HG03442 (cell line): Measurements from ENCODE around the gene CASP2.
"Not testable (repeated sequence)": the region's sequence is repeated elsewhere in the genome, so short reads cannot be mapped to it uniquely, and the experiment has no call there.

Experiments
- ATAC-seq: cut with Tn5 transposase; IDR thresholded peaks from one replicate; pipeline ENCODE4 v1.9.1; 2021; ENCODE audit warnings: mild to moderate bottlenecking, moderate library complexity; ENCODE audit not compliant: unreplicated experiment

Gene CASP2

DNA sequence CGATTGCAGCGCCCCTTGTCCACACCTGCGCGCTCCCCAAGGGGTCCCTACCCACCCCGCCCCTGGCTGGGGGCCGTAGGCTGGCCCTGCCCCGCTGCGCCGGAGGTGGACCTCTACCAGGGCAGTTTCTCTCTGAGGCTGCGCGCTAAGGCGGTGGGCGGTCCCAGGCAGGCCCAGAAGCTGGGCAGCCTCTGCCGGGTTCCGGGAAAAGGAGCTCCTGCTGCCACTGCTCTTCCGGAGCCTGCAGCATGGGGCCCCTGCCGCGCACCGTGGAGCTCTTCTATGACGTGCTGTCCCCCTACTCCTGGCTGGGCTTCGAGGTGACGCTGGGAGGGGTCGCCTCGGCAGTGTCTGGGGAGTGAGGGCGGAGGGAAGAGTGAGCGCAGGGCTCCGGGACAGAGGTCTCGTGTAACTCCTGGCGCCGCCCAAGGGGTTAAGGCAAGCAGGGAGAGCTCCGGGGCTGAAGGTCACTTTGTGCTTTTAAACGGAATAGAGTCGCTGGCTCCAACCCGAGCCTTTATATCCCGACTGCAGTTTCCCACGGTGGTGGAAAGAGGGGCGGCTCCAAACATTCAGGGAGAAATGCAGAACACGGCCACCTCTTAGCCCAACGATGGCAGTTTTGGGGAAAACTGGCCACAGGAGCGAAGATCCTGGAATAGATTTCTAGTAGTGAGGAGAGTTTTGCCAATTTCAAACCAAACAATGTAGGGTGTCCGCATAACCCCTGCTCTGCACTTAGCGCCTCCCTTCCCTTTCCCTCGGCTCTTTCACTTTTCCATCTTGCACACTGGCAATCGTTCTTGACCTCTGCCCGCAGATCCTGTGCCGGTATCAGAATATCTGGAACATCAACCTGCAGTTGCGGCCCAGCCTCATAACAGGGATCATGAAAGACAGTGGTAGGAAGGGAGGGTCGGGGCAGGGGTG, 24.6 kb upstream of the CASP2 start, which contains the start of gene GSTK1:
Gene GSTK1 (plus strand): TSS at position 176 of the 930 bp plus-strand sequence. CDS start 73 bp downstream, at position 249.
- peak; percentile 96 for ATAC-seq

GRCh38 chr7:143264196-143264568, 24.0 kb upstream of the CASP2 start:
- ATAC-seq, result not testable (repeated sequence)

- ATAC-seq, result no peak
These were observed 23.0 kb upstream of the CASP2 start for GRCh38 chr7:143265017-143265693.

DNA sequence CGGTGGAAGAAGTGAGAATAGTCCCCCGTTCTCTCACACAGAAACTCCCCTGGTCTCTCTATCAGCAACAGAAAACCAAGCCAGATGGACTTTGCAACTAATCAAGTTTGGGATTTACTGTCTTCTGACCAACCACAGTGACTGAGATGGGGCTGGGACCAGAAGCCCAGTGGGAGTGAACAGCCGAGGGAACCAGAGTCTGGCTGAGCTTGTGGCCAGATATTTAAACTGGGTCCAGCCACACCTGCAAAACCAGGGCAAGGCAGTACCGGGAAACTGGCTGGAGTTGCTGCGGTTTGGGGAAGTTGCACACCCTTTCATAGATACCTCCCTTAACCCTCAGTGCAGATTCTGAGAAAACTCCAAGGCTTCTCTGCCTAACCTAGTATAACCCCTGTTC, 18.9 kb upstream of the CASP2 start:
- no peak for ATAC-seq

DNA sequence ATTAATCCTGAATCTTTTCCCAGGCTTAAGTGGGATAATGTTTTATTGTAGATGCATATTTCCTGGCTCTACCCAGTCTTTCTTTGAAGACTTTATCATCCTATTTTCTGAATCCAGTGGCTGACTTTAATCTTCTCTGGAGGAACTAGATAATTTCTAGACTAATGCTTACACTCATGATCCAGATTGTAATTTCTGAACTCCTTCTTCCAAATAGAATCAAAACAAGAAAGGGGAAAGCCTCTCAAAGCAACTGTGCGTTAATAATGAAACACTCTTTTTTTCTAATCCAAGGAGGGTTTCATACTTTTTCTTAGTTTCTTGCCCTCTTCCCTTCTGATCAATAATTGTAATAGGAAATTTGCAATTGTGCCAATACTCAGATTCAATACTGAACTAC, 16.9 kb upstream of the CASP2 start:
- ATAC-seq, result no peak

- ATAC-seq, result no peak
These were observed 15.3 kb upstream of the CASP2 start for GRCh38 chr7:143272871-143273270.

GRCh38 chr7:143279186-143280098, 8.7 kb upstream of the CASP2 start:
- ATAC-seq, result no peak

DNA sequence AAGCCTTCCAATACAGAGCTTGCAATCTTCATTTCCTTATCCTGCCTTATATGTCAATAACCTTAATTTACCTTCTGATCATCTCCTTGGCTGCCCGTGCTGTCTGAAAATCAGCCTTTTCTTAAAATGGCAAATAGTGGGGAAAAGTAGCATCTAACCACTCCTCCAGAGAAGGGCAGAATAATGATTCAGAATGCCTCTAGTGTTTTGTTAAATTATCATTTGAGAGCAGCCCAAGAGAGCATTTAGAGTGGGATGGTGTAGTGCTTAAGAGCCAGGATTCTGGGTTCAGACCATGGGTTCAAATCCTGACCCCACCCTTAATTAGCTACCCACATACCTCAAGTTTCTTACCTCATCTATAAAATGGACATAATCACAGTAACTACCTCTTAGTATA, 8.0 kb upstream of the CASP2 start:
- no peak for ATAC-seq

DNA sequence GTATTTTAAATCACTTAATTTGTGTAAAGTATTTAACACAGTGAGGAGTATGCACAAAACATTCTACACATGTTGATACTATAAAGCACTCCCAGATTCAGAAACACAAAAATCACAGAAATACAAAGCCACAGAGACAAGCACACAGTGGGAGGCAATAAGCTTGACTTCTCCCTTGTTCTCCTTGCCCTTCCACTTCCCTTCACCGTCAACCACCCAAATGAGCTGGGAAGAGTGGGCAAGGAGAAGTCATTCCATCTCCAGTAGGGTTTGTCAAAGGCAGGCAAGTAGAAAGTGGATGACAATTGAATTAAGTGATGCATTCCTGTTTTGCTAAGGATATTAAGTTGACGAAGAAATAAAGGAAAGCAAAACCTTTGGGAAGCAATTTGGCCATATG, 7.6 kb upstream of the CASP2 start:
- no peak for ATAC-seq

GRCh38 chr7:143281529-143281928, 6.6 kb upstream of the CASP2 start:
- no peak for ATAC-seq

DNA sequence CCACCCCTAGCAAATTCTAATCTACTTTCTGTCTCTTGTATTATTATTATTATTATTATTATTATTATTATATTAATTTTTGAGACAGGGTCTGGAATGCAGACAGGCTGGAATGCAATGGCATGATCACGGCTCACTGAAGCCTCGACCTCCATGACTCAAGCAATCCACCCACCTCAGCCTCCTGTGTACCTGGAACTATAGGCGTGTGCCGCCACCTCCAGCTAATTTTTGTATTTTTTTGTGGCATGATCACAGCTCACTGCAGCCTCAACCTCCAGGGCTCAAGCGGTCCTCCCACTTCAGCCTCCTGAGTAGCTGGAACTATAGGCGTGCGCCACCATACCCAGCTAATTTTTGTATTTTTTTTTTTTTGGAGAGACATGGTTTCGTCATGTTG, 6.0 kb upstream of the CASP2 start:
- ATAC-seq, result no peak

DNA sequence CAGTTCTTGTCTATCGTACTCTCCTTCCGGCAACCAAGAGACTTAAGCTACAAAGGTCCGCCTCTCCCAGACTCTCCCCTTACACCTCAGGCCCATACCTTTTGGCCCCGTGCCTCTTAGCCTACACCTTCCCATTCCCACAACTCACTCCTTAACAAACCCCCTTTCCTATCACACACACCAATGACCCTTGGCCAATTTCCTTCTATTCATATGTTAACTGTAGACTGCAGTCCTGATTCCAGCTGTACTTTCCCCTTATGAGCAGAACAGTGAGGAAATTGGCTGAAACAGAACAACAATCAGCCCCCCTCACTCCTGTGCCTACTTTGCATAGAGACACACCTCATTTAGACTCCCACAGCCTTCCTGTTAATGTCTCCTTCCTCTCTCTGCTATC, 4.8 kb upstream of the CASP2 start:
- no peak for ATAC-seq

GRCh38 chr7:143284591-143285469, 3.3 kb upstream of the CASP2 start, which contains the start of gene TMEM139:
Gene TMEM139, plus strand, starts transcription at chr7:143284958. Its CDS starts 1,000 bp downstream, at chr7:143285958.
- ATAC-seq, result no peak

- ATAC-seq, result no peak
These were observed 2.7 kb upstream of the CASP2 start for GRCh38 chr7:143285470-143285778.

DNA sequence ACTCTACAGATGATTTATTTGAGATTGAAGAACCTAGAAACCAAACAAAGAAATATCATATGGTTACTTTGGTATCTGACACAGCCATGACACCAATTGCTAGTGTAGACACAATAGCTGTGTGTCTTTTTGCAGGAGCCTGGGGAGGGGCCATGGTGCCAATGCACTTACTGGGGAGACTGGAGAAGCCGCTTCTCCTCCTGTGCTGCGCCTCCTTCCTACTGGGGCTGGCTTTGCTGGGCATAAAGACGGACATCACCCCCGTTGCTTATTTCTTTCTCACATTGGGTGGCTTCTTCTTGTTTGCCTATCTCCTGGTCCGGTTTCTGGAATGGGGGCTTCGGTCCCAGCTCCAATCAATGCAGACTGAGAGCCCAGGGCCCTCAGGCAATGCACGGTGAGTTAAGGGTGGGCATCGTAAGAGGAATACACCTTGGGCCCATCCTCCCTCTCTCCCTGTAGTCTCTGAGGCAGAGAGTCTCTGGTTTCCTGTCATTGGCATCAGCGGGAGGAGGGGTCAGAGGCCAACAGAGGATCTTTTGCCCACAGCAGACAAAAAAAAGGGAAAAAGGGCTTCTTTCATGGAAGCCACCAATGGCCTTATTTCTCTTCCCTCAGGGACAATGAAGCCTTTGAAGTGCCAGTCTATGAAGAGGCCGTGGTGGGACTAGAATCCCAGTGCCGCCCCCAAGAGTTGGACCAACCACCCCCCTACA, 2.2 kb upstream of the CASP2 start:
- ATAC-seq, result no peak

GRCh38 chr7:143286522-143286890, 1.6 kb upstream of the CASP2 start:
- ATAC-seq, result no peak

DNA sequence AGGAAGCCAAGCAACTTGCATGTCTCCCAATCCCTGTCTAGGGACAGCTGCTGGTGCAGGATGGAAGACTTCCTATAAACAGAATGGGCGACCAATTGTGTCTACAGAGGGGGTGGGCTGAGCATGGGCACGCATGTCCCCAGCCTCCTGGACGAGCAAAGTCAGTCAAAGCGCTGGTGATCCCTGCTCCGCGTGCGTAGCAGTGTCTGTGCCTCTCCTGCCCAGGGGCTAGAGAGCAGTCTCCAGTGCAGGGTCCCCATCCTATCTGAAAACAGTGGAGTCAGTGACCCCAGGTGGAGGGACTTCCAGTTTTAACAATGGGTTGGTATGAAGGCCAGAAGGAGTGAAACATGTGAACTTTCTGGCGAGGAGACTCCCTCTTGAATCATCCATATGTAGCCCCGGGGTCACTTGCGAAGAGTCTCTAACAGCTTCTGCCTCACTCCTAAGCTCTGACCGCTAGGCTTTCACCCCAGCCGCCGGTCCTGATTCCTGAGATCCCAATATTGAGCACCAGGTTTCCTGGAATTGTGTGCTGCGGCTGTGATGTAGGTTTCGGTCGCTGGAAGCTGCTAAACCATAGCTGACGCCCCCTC, 714 bp upstream of the CASP2 start:
- no peak for ATAC-seq

- no peak for ATAC-seq
These were observed 685 bp downstream of the CASP2 start for GRCh38 chr7:143288836-143289235.

DNA sequence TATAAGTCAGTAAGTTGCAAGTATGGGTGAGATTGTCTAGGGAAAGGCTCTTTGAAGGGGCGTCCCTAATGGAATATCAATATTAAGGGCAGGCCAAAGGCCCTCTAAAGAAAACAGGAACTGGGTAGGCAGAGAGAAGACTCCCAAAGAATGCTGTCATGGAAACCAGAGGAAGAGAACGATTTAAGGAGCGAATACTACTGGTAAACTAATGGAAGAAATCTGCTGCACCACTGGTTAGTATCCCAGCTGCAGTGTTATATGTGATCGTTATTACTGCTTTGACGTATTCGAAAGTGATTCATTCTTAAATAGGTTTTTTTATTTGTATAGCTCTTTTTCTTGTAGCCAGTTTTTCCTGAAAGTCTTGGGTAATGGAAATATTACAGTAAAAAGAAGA, 1.3 kb downstream of the CASP2 start:
- ATAC-seq, result no peak
